GM18517 (cell line): ENCODE results near the gene SMPD3.
A peak's percentile ranks its signal among the peaks of the same experiment; 100 is the strongest.

Experiments
- ATAC-seq: cut with Tn5 transposase; IDR thresholded peaks from one replicate; pipeline ENCODE4 v1.9.1; 2021; ENCODE audit warnings: mild to moderate bottlenecking, moderate library complexity; ENCODE audit not compliant: unreplicated experiment

The SMPD3 gene

GRCh38 chr16:68372381-68372720, 76.0 kb downstream of the SMPD3 start:
- ATAC-seq, result no peak

DNA sequence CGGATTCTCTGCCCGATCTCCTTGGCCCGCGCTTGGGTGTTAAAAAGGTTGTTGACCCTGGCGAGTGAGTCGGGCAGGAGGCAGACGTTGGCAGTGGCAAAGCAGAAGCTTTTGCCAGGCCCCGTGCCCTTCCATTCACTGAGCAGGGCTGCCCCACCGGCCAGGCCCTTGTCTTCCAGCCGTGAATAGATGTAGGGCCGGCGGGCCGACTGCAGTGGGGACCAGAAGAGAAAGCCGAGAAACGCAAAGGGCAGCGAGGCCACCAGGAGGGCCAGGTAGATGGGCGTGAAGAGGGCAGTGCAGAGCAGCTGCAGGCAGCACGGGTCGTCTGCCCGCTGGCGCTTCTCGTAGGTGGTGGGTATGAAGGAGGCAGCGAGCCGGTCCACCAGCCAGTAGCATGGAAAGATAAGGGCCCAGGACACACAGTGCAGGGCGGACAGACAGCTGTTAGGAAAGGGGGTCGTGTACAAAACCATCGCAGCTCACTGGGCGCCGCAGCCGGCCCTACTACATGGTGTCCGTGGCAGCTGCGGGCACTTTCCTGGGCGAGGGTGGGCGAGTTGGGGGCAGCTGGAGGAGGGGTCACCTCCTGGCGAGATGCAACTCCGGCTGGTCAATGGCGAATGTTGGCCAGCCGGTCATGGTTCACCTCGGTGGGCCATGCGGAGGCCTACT, 76.5 kb downstream of the SMPD3 start:
- no peak for ATAC-seq

GRCh38 chr16:68371276-68371651, 77.0 kb downstream of the SMPD3 start:
- no peak for ATAC-seq

GRCh38 chr16:68370581-68371275, 77.6 kb downstream of the SMPD3 start:
- ATAC-seq, result no peak

- peak; percentile 65 for ATAC-seq
These were observed 78.4 kb downstream of the SMPD3 start for GRCh38 chr16:68369697-68370580.

- ATAC-seq, result no peak
These were observed 79.1 kb downstream of the SMPD3 start for GRCh38 chr16:68369168-68369567.

GRCh38 chr16:68368301-68368888, 79.9 kb downstream of the SMPD3 start:
- ATAC-seq, result no peak

DNA sequence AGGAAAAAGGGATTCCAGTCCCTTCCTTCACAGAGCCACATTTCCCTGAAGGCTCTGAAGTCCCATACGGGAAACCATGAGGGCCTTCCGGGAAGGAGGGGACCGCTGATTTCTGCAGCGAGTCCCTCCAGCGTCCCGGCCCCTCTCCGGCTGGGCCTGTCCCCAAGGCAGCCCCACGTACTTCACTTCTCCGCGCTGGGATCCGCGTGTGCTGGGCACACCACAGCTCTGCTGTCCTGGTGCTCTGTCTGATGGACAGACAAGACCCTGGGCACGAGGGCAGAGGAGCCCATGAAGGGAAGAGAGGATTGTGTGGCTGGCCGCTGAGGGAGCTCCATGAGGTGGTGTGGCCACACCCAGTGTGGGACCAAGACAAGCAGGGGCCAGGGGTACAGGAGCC, 80.4 kb downstream of the SMPD3 start:
- ATAC-seq, result no peak

DNA sequence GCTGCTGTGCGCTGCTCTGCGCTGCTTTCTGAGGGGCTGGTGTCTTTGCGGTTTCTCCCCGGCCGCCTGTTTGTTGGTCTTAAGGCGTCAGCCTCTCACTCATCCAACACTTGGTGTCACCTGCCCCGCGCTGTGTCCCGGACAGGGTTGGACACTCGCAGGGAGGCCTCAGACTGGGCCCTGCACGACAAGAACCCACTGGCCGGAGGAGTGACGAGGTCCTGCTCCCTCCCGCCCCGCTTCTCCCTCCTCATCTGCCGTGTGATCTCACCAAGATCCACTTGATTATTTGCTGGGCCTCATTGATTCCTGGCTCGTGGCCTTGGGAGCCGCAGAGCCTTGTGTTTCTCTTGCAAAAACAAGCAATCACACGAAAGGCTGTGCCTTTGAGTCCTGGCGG, 80.9 kb downstream of the SMPD3 start:
- ATAC-seq, result no peak

- ATAC-seq, result no peak
These were observed 81.3 kb downstream of the SMPD3 start for GRCh38 chr16:68367030-68367429.

DNA sequence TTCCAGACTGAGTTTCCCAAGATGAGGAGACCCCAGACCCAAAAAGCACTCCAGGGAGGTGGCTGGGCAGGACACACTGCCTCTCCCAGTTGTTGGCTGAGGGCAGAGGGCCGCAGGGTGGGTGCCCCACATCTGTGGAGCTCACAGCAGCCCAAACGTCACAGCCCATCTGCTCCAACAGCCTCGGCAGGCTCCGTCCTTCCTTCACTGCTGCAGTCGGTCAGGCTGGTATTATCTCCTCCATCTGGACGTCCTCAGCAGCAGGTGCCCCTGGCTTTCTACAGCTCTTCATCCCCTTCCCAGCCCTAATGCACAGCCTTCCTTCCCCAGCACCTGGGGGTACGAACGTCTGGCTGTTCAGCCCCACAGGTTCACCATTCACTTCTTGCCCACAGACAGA, 82.2 kb downstream of the SMPD3 start:
- no peak for ATAC-seq

DNA sequence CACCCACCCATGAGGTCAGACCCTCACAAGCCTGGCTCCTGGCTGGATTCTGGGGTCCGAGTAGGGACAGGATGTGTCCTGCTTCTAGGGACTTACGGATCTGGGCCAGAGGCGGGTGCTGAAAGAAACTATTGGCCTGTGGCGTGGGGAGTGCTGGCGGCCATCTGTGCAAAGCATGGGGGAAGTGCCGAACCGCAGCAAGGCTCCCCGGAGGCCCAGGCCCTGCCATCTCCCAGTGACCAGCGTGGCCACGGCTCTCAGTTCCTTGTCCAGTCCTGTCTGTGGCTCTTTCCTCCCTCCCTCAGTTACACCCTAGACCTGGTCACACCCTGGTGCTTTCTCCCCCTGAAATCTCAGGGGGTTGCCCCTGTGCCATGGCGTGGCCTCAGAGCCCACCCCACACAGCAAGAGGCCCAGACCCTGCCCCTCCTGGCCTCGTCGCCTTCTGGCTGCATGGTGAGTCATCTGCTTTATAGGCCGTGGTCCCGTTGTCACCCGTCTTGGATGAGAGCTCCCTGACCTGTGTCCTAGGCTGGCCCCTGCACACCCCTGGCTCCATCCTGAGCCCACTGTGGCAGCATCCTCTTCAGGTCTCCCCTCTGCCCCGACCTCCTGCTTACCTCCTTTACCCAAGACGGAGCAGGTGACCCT, 83.0 kb downstream of the SMPD3 start:
- no peak for ATAC-seq

GRCh38 chr16:68364561-68364998, 83.7 kb downstream of the SMPD3 start:
- no peak for ATAC-seq

GRCh38 chr16:68363658-68364521, 84.4 kb downstream of the SMPD3 start:
- no peak for ATAC-seq

GRCh38 chr16:68362947-68363657, 85.2 kb downstream of the SMPD3 start:
- ATAC-seq, result no peak

- ATAC-seq, result no peak
These were observed 85.9 kb downstream of the SMPD3 start for GRCh38 chr16:68362262-68362913.

DNA sequence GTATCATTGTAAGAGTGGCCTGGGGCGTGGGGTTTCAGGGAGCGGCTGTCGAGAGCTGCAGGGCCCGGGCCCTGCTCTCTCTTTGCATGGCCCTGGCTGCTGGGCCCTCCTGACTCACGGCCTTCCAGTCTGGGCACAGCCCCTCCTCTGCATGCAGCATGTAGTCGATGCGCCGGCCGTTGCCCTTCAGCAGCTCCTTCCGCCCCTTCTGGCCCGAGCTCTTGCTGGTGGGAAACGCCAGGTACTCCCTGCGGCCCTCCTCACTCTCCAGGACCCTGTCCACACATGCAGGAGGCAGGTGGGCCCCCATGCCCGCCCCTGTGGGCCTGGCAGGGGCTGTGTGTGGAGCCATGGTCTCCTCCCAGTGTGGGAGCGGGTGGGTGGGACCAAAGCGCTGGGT, 86.8 kb downstream of the SMPD3 start:
- ATAC-seq, result no peak

DNA sequence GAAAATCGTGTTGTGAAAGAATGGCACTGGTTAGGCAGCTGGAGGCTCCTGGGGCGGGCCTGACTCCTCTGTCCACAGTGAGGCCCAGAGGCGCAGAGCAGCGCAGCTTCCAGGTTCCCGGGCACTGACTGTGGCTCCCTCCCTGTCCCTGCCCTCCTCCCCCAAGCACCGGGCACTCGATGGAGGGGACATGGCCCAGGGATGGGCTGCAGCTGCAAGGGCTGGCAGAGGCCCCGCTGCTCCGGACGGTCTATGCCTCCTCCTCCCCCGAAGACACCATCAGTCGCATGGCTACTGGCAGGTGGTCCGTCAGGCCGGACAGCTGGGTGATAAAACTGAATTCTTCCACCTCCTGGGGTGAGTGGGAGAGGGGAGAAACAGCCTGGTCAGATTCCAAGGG, 87.4 kb downstream of the SMPD3 start:
- ATAC-seq, result no peak

DNA sequence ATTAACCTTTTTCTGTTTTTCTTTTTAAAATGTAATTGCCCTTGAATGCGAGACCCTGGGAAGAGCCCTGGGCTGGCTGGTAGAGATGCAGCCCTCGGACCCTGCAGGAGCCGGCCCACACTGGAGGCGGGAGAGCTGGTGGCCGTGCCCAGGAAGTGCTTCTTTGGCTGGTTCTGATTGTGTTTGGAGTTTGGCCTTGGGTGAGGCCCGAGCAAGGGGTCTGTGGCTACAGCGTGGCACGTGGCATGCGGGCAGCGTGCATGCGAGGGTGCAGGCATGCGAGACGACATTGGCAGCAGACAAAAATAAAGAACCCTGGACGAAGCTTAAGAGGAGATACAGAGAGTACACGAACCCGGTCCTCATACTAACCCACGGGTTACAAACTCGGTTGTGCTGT, 87.8 kb downstream of the SMPD3 start:
- ATAC-seq, result no peak
